SK-N-SH treated with all-trans-retinoic acid at 6 μM for 48 hours (cell line): ENCODE results near the gene XAGE2.

ENCODE experiments used
- ATAC-seq: fragments of 200-7000 bp; cut with Tn5 transposase; 3 replicates; pipeline ENCODE4 v1.9.1; 2020; ENCODE audit warnings: mild to moderate bottlenecking, moderate library complexity
- ARNTL ChIP-seq: fragments of 450-650 bp; formaldehyde crosslinking; IDR thresholded peaks from 2 replicates; pipeline ENCODE4 v1.5.0; 2020; ENCODE audit warnings: low read depth, mild to moderate bottlenecking, moderate library complexity, borderline replicate concordance
- BACH2 ChIP-seq: fragments of 250-450 bp; sonication (Bioruptor Pico); IDR thresholded peaks from 2 replicates; pipeline ENCODE4 v1.9.0; 2021; ENCODE audit warnings: mild to moderate bottlenecking, borderline replicate concordance
- CREB5 ChIP-seq: fragments of 250-450 bp; sonication (Bioruptor Pico); IDR thresholded peaks from 2 replicates; pipeline ENCODE4 v1.5.1; 2020; ENCODE audit warnings: low read depth, mild to moderate bottlenecking, moderate library complexity
- CSDC2 ChIP-seq: fragments of 250-450 bp; sonication (Bioruptor Pico); IDR thresholded peaks from 2 replicates; pipeline ENCODE4 v1.5.0; 2020; ENCODE audit warnings: mild to moderate bottlenecking, moderate library complexity
- CSRNP3 ChIP-seq: fragments of 250-450 bp; sonication (Bioruptor Pico); IDR thresholded peaks from 2 replicates; pipeline ENCODE4 v1.5.1; 2021; ENCODE audit warnings: mild to moderate bottlenecking, moderate library complexity
- ESRRG ChIP-seq: fragments of 250-450 bp; sonication (Bioruptor Pico); IDR thresholded peaks from 2 replicates; pipeline ENCODE4 v1.6.1; 2021; ENCODE audit warnings: mild to moderate bottlenecking
- GLIS3 ChIP-seq: fragments of 250-450 bp; sonication (Bioruptor Pico); IDR thresholded peaks from 2 replicates; pipeline ENCODE4 v1.5.0; 2020; ENCODE audit warnings: mild to moderate bottlenecking, moderate library complexity
- ISL1 ChIP-seq: fragments of 250-450 bp; sonication (Bioruptor Pico); IDR thresholded peaks from 2 replicates; pipeline ENCODE4 v2.1.2; 2022; ENCODE audit warnings: mild to moderate bottlenecking, moderate library complexity
- OSR1 ChIP-seq: fragments of 250-450 bp; sonication (Bioruptor Pico); IDR thresholded peaks from 2 replicates; pipeline ENCODE4 v1.8.0; 2022; ENCODE audit warnings: moderate library complexity, mild to moderate bottlenecking, inconsistent platforms
- PATZ1 ChIP-seq: fragments of 250-450 bp; sonication (Bioruptor Pico); IDR thresholded peaks from 2 replicates; pipeline ENCODE4 v1.8.0; 2020; ENCODE audit warnings: mild to moderate bottlenecking, moderate library complexity, borderline replicate concordance
- POU6F1 ChIP-seq: fragments of 250-450 bp; sonication (Bioruptor Pico); IDR thresholded peaks from 2 replicates; pipeline ENCODE4 v1.8.0; 2021; ENCODE audit warnings: low read depth, mild to moderate bottlenecking, moderate library complexity, borderline replicate concordance
- PPARA ChIP-seq: fragments of 250-450 bp; sonication (Bioruptor Pico); IDR thresholded peaks from 2 replicates; pipeline ENCODE4 v1.5.0; 2020; ENCODE audit warnings: mild to moderate bottlenecking, borderline replicate concordance
- RARB ChIP-seq: fragments of 250-450 bp; sonication (Bioruptor Pico); IDR thresholded peaks from 2 replicates; pipeline ENCODE4 v1.8.0; 2021; ENCODE audit warnings: mild to moderate bottlenecking, moderate library complexity
- SNAI2 ChIP-seq: fragments of 250-450 bp; sonication (Bioruptor Pico); IDR thresholded peaks from 2 replicates; pipeline ENCODE4 v1.5.0; 2020; ENCODE audit warnings: mild to moderate bottlenecking, moderate library complexity
- TCF4 ChIP-seq: fragments of 250-450 bp; sonication (Bioruptor Pico); IDR thresholded peaks from 2 replicates; pipeline ENCODE4 v1.8.0; 2021; ENCODE audit warnings: mild to moderate bottlenecking, moderate library complexity, borderline replicate concordance
- TOX ChIP-seq: fragments of 250-450 bp; sonication (Bioruptor Pico); IDR thresholded peaks from 2 replicates; pipeline ENCODE4 v1.8.0; 2021; ENCODE audit warnings: mild to moderate bottlenecking, moderate library complexity, borderline replicate concordance
- TSHZ2 ChIP-seq: fragments of 250-450 bp; sonication (Bioruptor Pico); IDR thresholded peaks from 2 replicates; pipeline ENCODE4 v1.5.0; 2020; ENCODE audit warnings: mild to moderate bottlenecking, moderate library complexity
- ZC3H10 ChIP-seq: fragments of 250-450 bp; sonication (Bioruptor Pico); IDR thresholded peaks from 2 replicates; pipeline ENCODE4 v1.5.1; 2021; ENCODE audit warnings: mild to moderate bottlenecking, moderate library complexity
- ZFP3 ChIP-seq: fragments of 250-450 bp; sonication (Bioruptor Pico); IDR thresholded peaks from 2 replicates; pipeline ENCODE4 v1.5.0; 2020; ENCODE audit warnings: mild to moderate bottlenecking, moderate library complexity
- ZFP30 ChIP-seq: fragments of 450-650 bp; formaldehyde crosslinking; IDR thresholded peaks from 2 replicates; pipeline ENCODE4 v1.5.0; 2022; ENCODE audit warnings: mild to moderate bottlenecking, moderate library complexity
- ZNF565 ChIP-seq: fragments of 450-650 bp; formaldehyde crosslinking; conservative IDR thresholded peaks from 2 replicates; pipeline ENCODE4 v1.5.0; 2020; ENCODE audit warnings: low read depth, mild to moderate bottlenecking, moderate library complexity
- ZNF8 ChIP-seq: fragments of 450-650 bp; formaldehyde crosslinking; IDR thresholded peaks from 2 replicates; pipeline ENCODE4 v1.5.0; 2020; ENCODE audit warnings: mild to moderate bottlenecking, moderate library complexity

Gene XAGE2

GRCh38 chrX:52359614-52360232, 9.1 kb upstream of the XAGE2 start:
- TF ChIP-seq ZNF565 (CRISPR knock-in tag) = no peak
- TF ChIP-seq TSHZ2 (CRISPR knock-in tag) = no peak
- no peak for TF ChIP-seq CSRNP3 (CRISPR knock-in tag)
- TF ChIP-seq POU6F1 = no peak
- no peak for TF ChIP-seq CREB5 (CRISPR knock-in tag)
- no peak for TF ChIP-seq SNAI2
- no peak for TF ChIP-seq GLIS3 (CRISPR knock-in tag)
- no peak for TF ChIP-seq ZC3H10 (CRISPR knock-in tag)
- TF ChIP-seq, all 23 proteins: peak for 0
- ATAC-seq = no peak

GRCh38 chrX:52361941-52362340, 6.9 kb upstream of the XAGE2 start:
- no peak for TF ChIP-seq TOX (CRISPR knock-in tag)
- no peak for TF ChIP-seq ISL1
- no peak for TF ChIP-seq ZNF565 (CRISPR knock-in tag)
- no peak for TF ChIP-seq SNAI2
- no peak for TF ChIP-seq ARNTL (CRISPR knock-in tag)
- no peak for TF ChIP-seq ZNF8 (CRISPR knock-in tag)
- ATAC-seq = no peak

GRCh38 chrX:52363247-52363883, 5.5 kb upstream of the XAGE2 start:
- no peak for ATAC-seq
- TF ChIP-seq ZNF565 (CRISPR knock-in tag) (no peak), ZC3H10 (CRISPR knock-in tag) (no peak), ARNTL (CRISPR knock-in tag) (no peak), ZFP30 (CRISPR knock-in tag) (no peak), SNAI2 (no peak), POU6F1 (no peak), CSDC2 (CRISPR knock-in tag) (no peak), PPARA (CRISPR knock-in tag) (no peak), OSR1 (CRISPR knock-in tag) (no peak), ZNF8 (CRISPR knock-in tag) (no peak), ISL1 (no peak), TCF4 (CRISPR knock-in tag) (no peak), ESRRG (CRISPR knock-in tag) (no peak), CREB5 (CRISPR knock-in tag) (no peak), GLIS3 (CRISPR knock-in tag) (no peak), BACH2 (no peak), PATZ1 (CRISPR knock-in tag) (no peak), ZFP3 (CRISPR knock-in tag) (no peak), RARB (CRISPR knock-in tag) (no peak)
